Ascending aorta (tissue), 2 donors: ENCODE results near the gene EGFL7. TPM values are rescaled to one million over a fixed set of nuclear protein-coding genes. Genes with fewer than 3 reads are reported as not detected.
A peak's percentile ranks its signal among the peaks of the same experiment; 100 is the strongest.

Source experiments
- DNase-seq, 2 donors: peaks; one replicate each; pipeline ENCODE4 v3.0.0-alpha.2; 2019; ENCODE audit warnings: low spot score in 2 of 2
- H3K27ac ChIP-seq, 2 donors: fragments of 200-600 bp; sonication (generic); one replicate each; pipeline ENCODE4 v1.5.1; 2016 to 2017; ENCODE audit warnings: mild to moderate bottlenecking in 1 of 2
- H3K27me3 ChIP-seq: fragments of 200-600 bp; sonication (generic); one replicate; pipeline ENCODE4 v1.5.1; 2017
- H3K36me3 ChIP-seq, 2 donors: fragments of 200-600 bp; sonication (generic); one replicate each; pipeline ENCODE4 v1.5.1; 2016
- H3K4me1 ChIP-seq, 2 donors: fragments of 200-600 bp; sonication (generic); one replicate each; pipeline ENCODE4 v1.5.1; 2016 to 2017; ENCODE audit warnings: mild to moderate bottlenecking in 1 of 2
- H3K4me3 ChIP-seq, 2 donors: fragments of 200-600 bp; sonication (generic); one replicate each; pipeline ENCODE4 v1.5.1; 2016 to 2017; ENCODE audit warnings: mild to moderate bottlenecking in 1 of 2
- H3K9me3 ChIP-seq, 2 donors: fragments of 200-600 bp; sonication (generic); one replicate each; pipeline ENCODE4 v1.5.1; 2016
- intact Hi-C: fragments of 100-400 bp; cut with DNase I; formaldehyde crosslinking; loops from one replicate; pipeline ENCODE4 v1.15.1; 2023
- total RNA-seq: library from RNA; depleted of rRNA; stranded (reverse); fragments of >200 nt; gene quantifications from one replicate; pipeline ENCODE4 v1.1.0, GENCODE V29; 2016
- TF ChIP-seq, protein P1 (sequence below), 3 experiments: fragments of 200-600 bp in 2 of 3; fragments of 450-650 bp in 1 of 3; sonication (generic) in 2 of 3; IDR thresholded peaks; one replicate each; pipeline ENCODE4 v1.5.1; 2016 to 2019; ENCODE audit warnings: antibody characterized with exemption in 3 of 3, mild to moderate bottlenecking in 1 of 3, moderate library complexity in 1 of 3

Gene EGFL7
- total RNA-seq, 1 donor from 2014 or later: 443 TPM

DNA sequence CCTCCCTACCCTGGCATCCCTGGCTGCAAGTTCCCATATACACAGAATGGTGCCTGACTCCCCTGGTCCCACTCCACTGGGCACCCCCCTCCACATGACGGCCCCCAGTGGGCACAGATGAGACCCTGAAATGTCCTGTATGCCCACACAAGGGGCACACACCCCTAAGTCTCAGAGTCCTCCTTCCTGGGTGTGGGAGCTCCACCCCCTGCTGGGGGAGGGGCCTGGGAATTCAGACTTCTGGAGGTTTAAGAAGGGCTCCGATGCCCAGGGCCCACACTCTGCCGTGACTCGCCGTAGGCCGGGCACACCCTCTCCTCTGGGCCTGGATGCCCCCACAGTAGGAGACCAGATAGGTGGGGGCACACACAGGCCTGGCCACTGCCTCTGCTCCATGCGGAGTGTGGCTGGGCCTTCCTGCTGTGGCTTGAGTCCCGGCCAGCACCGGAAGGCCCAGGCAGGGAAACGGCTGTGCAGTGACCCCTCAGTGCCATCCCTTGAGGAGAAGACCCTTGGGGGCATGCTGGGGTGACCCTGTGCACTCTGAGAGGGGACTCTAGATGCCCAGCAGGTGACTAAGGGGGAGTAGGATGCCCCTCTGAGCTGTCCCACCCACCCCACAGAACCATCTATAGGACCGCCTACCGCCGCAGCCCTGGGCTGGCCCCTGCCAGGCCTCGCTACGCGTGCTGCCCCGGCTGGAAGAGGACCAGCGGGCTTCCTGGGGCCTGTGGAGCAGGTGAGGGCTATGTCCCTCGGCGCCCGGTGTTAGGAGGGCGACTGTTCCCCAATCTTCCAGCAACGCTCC is 6.5 kb downstream of the EGFL7 start:
- Histone ChIP-seq H3K4me1 (peaks cover 3 to 5% of the 10 kb centered on the region in 2 donors), H3K9me3 (no peaks in the 10 kb centered on the region), H3K27ac (no peak overlapping the region), H3K4me3 (peak overlapping the region in 1 of 2 donors; percentile 53), H3K27me3 (peaks cover 13% of the 10 kb centered on the region), H3K36me3 (peaks cover 7 to 9% of the 10 kb centered on the region in 2 donors)
- TF ChIP-seq, protein P1, sequence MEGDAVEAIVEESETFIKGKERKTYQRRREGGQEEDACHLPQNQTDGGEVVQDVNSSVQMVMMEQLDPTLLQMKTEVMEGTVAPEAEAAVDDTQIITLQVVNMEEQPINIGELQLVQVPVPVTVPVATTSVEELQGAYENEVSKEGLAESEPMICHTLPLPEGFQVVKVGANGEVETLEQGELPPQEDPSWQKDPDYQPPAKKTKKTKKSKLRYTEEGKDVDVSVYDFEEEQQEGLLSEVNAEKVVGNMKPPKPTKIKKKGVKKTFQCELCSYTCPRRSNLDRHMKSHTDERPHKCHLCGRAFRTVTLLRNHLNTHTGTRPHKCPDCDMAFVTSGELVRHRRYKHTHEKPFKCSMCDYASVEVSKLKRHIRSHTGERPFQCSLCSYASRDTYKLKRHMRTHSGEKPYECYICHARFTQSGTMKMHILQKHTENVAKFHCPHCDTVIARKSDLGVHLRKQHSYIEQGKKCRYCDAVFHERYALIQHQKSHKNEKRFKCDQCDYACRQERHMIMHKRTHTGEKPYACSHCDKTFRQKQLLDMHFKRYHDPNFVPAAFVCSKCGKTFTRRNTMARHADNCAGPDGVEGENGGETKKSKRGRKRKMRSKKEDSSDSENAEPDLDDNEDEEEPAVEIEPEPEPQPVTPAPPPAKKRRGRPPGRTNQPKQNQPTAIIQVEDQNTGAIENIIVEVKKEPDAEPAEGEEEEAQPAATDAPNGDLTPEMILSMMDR (IDR thresholded peaks at IDR 0.05): no peak
- intact Hi-C loops: no loop called here
- no peak for DNase-seq

DNA sequence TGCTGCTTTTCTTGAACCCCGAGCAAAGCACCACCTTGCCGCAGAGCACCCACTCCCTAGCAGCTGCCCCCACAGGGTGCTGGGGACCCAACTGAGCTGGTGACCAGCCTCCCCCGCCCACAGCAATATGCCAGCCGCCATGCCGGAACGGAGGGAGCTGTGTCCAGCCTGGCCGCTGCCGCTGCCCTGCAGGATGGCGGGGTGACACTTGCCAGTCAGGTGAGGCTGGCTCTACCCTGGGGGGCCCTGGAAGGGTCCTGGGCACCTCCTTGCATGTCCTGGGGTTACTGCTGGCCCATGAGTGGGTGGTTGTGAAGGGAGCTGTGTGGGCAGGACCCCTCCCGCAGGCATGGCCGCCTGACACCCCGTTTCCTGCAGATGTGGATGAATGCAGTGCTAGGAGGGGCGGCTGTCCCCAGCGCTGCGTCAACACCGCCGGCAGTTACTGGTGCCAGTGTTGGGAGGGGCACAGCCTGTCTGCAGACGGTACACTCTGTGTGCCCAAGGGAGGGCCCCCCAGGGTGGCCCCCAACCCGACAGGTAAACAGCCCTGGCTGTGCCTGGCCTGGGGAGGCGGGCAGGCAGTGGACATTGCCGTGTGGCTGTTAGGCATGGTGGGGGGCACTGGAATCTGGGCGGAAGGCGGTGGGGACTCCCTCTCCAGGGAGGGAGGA is 7.2 kb downstream of the EGFL7 start:
- Histone ChIP-seq H3K4me3 (no peak overlapping the region), H3K9me3 (no peaks in the 10 kb centered on the region), H3K27ac (no peak overlapping the region), H3K27me3 (peaks cover 13% of the 10 kb centered on the region), H3K4me1 (peaks cover 3 to 5% of the 10 kb centered on the region in 2 donors), H3K36me3 (peaks cover 10 to 12% of the 10 kb centered on the region in 2 donors)
- TF ChIP-seq, protein P1 (IDR thresholded peaks at IDR 0.05): no peak
- DNase-seq: no peak
- intact Hi-C loops: no loop called here

DNA sequence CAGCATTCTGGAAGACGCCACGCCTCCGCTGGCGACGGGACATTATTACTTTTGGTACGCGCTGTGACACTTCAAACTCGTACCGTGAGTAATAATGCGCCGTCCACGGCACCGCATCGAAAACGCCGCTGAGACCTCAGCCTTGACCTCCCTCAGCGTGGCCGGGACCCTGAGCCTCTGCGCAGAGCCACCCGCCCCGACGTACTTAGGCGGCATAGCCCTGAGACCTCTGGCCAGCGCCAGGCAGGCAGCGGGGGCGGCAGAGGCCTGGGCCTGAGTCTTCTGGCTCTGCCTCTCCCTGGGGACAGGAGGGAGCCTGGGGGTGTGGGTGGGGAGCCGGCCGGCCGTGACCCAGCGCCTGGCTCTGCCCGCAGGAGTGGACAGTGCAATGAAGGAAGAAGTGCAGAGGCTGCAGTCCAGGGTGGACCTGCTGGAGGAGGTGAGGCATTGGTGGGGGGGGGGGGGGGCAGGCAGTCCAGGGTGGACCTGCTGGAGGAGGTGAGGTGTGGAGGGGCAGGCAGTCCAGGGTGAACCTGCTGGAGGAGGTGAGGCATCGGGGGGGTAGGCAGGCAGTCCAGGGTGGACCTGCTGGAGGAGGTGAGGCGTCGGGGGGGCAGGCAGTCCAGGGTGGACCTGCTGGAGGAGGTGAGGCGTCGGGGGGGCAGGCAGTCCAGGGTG is 8.0 kb downstream of the EGFL7 start:
- Histone ChIP-seq H3K9me3 (no peaks in the 10 kb centered on the region), H3K4me3 (no peak overlapping the region), H3K27me3 (peaks cover 9% of the 10 kb centered on the region), H3K4me1 (peaks cover 0 to 2% of the 10 kb centered on the region in 2 donors), H3K36me3 (peaks cover 10 to 12% of the 10 kb centered on the region in 2 donors), H3K27ac (no peak overlapping the region)
- TF ChIP-seq, protein P1 (IDR thresholded peaks at IDR 0.05): no peak
- intact Hi-C loops: no loop called here
- DNase-seq: no peak

DNA sequence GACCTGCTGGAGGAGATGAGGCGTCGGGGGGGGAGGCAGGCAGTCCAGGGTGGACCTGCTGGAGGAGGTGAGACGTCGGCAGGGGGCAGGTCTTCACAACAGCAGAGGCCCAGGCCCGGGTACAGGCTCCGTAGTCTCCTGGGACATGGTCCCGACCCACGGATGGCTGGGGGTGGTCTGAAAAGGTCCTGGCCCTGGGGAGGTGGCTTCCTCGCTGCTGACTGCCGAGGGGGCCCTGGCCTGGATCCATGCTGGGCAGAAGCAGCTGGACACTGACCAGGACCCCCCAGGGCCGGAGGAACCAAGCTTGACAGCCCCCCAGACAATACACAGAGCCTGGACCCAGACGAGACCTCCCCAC is 8.5 kb downstream of the EGFL7 start:
- DNase-seq: no peak
- H3K4me3 ChIP-seq: no peak overlapping the region
- H3K27me3 ChIP-seq: peaks cover 9% of the 10 kb centered on the region
- TF ChIP-seq, protein P1 (IDR thresholded peaks at IDR 0.05): no peak
- H3K9me3 ChIP-seq: no peaks in the 10 kb centered on the region
- intact Hi-C loops: no loop called here
- H3K4me1 ChIP-seq: peaks cover 0 to under 1% of the 10 kb centered on the region in 2 donors
- H3K36me3 ChIP-seq: peaks cover 11 to 16% of the 10 kb centered on the region in 2 donors
- no peak overlapping the region for H3K27ac ChIP-seq

DNA sequence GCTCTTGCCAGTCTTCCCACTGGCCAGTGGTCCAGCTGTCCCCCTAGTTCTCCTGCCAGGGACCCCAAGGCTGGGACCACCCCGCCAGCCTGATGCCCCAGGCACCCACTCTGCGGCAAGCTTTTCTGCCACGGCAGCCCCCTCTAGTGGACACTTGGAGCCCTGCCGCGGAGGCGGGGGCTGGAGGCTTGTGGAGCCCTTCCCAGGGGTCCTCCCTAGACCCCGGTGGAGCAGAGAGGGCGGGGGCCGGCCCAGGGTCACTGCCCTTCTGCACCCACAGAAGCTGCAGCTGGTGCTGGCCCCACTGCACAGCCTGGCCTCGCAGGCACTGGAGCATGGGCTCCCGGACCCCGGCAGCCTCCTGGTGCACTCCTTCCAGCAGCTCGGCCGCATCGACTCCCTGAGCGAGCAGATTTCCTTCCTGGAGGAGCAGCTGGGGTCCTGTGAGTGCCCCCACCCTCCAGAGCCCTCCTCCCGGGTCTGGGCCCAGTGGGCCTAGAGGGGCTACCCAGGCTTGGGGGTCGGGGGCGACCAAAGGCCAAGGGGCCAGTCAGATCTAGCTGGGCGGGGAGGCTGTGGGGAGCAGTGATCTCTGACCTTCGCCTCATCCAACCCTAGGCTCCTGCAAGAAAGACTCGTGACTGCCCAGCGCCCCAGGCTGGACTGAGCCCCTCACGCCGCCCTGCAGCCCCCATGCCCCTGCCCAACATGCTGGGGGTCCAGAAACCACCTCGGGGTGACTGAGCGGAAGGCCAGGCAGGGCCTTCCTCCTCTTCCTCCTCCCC is 9.1 kb downstream of the EGFL7 start:
- intact Hi-C loops: no loop called here
- Histone ChIP-seq H3K27me3 (peaks cover 8% of the 10 kb centered on the region), H3K27ac (no peak overlapping the region), H3K4me1 (no peaks in the 10 kb centered on the region), H3K4me3 (no peak overlapping the region), H3K9me3 (no peaks in the 10 kb centered on the region), H3K36me3 (peaks cover 17% of the 10 kb centered on the region in 2 donors)
- TF ChIP-seq, protein P1 (IDR thresholded peaks at IDR 0.05): peak; percentile 47 to 86 (median 75)
- DNase-seq: no peak
